GM21360 (cell line): Measurements from ENCODE around the gene SQOR.

ENCODE experiments used
- ATAC-seq: cut with Tn5 transposase; IDR thresholded peaks from one replicate; pipeline ENCODE4 v1.9.1; 2021; ENCODE audit warnings: mild to moderate bottlenecking, moderate library complexity; ENCODE audit not compliant: unreplicated experiment

SQOR gene

GRCh38 chr15:45704329-45705249, 69.8 kb downstream of the SQOR start:
- ATAC-seq: no peak

GRCh38 chr15:45705510-45706473, 71.0 kb downstream of the SQOR start:
- ATAC-seq: peak; percentile 84

GRCh38 chr15:45710657-45711056, 75.8 kb downstream of the SQOR start:
- ATAC-seq: no peak

GRCh38 chr15:45714590-45715488, 80.0 kb downstream of the SQOR start:
- peak; percentile 79 for ATAC-seq

- ATAC-seq: no peak
Measured at GRCh38 chr15:45715528-45715927, 80.7 kb downstream of the SQOR start.

GRCh38 chr15:45719490-45719889, 84.7 kb downstream of the SQOR start:
- no peak for ATAC-seq

- ATAC-seq: no peak
Measured at GRCh38 chr15:45720183-45720582, 85.4 kb downstream of the SQOR start.

GRCh38 chr15:45728641-45729040, 93.8 kb downstream of the SQOR start:
- ATAC-seq: no peak

- ATAC-seq: no peak
Measured at GRCh38 chr15:45729141-45729540, 94.3 kb downstream of the SQOR start.

GRCh38 chr15:45731343-45731742, 96.5 kb downstream of the SQOR start:
- no peak for ATAC-seq

GRCh38 chr15:45732662-45733061, 97.8 kb downstream of the SQOR start:
- no peak for ATAC-seq

GRCh38 chr15:45734260-45734711, 99.5 kb downstream of the SQOR start:
- no peak for ATAC-seq
